HepG2 (cell line): Measurements from ENCODE around the gene RASD1. TPM values are rescaled to one million over a fixed set of nuclear protein-coding genes. Genes with fewer than 3 reads are reported as not detected.

Experiments
- ETV5 ChIP-seq: IDR thresholded peaks from 2 replicates; pipeline ENCODE4 v1.6.1; 2018; ENCODE audit warnings: missing biosample characterization, missing genetic modification reagents, inconsistent platforms, borderline replicate concordance
- JUNB ChIP-seq: sonication (generic); formaldehyde crosslinking; IDR thresholded peaks from 2 replicates; pipeline ENCODE4 v1.8.0; 2022; ENCODE audit warnings: missing genetic modification reagents, mild to moderate bottlenecking, borderline replicate concordance
- KDM2A ChIP-seq: sonication (generic); formaldehyde crosslinking; IDR thresholded peaks from 2 replicates; pipeline ENCODE4 v1.4.0; 2020; ENCODE audit warnings: low read depth, missing genetic modification reagents, borderline replicate concordance
- MAX ChIP-seq: IDR thresholded peaks from 2 replicates; pipeline ENCODE4 v1.6.1; 2012; ENCODE audit warnings: inconsistent platforms
- NFE2L1 ChIP-seq: sonication (generic); formaldehyde crosslinking; IDR thresholded peaks from 2 replicates; pipeline ENCODE4 v1.4.0; 2020; ENCODE audit warnings: missing genetic modification reagents, mild to moderate bottlenecking, borderline replicate concordance
- PITX1 ChIP-seq: sonication (generic); formaldehyde crosslinking; IDR thresholded peaks from 2 replicates; pipeline ENCODE4 v1.5.1; 2020; ENCODE audit warnings: mild to moderate bottlenecking, missing genetic modification reagents
- RXRB ChIP-seq: IDR thresholded peaks from 2 replicates; pipeline ENCODE4 v1.6.1; 2016; ENCODE audit warnings: borderline replicate concordance, missing genetic modification reagents, missing compliant biosample characterization
- SNAPC2 ChIP-seq: sonication (generic); formaldehyde crosslinking; IDR thresholded peaks from 2 replicates; pipeline ENCODE4 v1.8.1; 2022; ENCODE audit warnings: mild to moderate bottlenecking, missing genetic modification reagents
- TCF7 ChIP-seq: sonication (generic); IDR thresholded peaks from 2 replicates; pipeline ENCODE4 v1.6.1; 2016; ENCODE audit warnings: antibody characterized with exemption, low read depth
- ZFP90 ChIP-seq: sonication (generic); formaldehyde crosslinking; IDR thresholded peaks from 2 replicates; pipeline ENCODE4 v1.8.0; 2022; ENCODE audit warnings: missing genetic modification reagents, mild to moderate bottlenecking, inconsistent platforms, borderline replicate concordance
- ZHX2 ChIP-seq, 2 experiments: sonication (generic) in 1 of 2; formaldehyde crosslinking in 1 of 2; IDR thresholded peaks; 2 replicates each; pipeline versions ENCODE4 v1.6.1 to v1.9.0; 2014 to 2022; ENCODE audit warnings: antibody characterized with exemption in 1 of 2, borderline replicate concordance in 1 of 2, inconsistent platforms in 1 of 2, low read depth in 1 of 2, missing genetic modification reagents in 1 of 2
- ZNF343 ChIP-seq: sonication (generic); formaldehyde crosslinking; IDR thresholded peaks from 2 replicates; pipeline ENCODE4 v1.4.0; 2020; ENCODE audit warnings: mild to moderate bottlenecking, missing genetic modification reagents
- ZNF543 ChIP-seq: sonication (generic); formaldehyde crosslinking; IDR thresholded peaks from 2 replicates; pipeline ENCODE4 v1.4.0; 2020; ENCODE audit warnings: mild to moderate bottlenecking, missing genetic modification reagents
- ZNF562 ChIP-seq: sonication (generic); formaldehyde crosslinking; IDR thresholded peaks from 2 replicates; pipeline ENCODE4 v1.8.0; 2022; ENCODE audit warnings: missing genetic modification reagents, borderline replicate concordance
- ZNF567 ChIP-seq: sonication (generic); formaldehyde crosslinking; IDR thresholded peaks from 2 replicates; pipeline ENCODE4 v1.8.1; 2023; ENCODE audit warnings: mild to moderate bottlenecking, missing genetic modification reagents, borderline replicate concordance
- ZNF629 ChIP-seq: sonication (generic); formaldehyde crosslinking; conservative IDR thresholded peaks from 2 replicates; pipeline ENCODE4 v1.5.0; 2020; ENCODE audit warnings: missing genetic modification reagents
- ZNF704 ChIP-seq: sonication (generic); formaldehyde crosslinking; IDR thresholded peaks from 2 replicates; pipeline ENCODE4 v1.8.1; 2023; ENCODE audit warnings: mild to moderate bottlenecking, inconsistent platforms, moderate library complexity, missing genetic modification reagents, borderline replicate concordance
- ZNF788 ChIP-seq: sonication (generic); formaldehyde crosslinking; IDR thresholded peaks from 2 replicates; pipeline ENCODE4 v1.5.0; 2020; ENCODE audit warnings: mild to moderate bottlenecking, missing genetic modification reagents, borderline replicate concordance
- ZSCAN20 ChIP-seq: sonication (generic); formaldehyde crosslinking; IDR thresholded peaks from 2 replicates; pipeline ENCODE4 v1.4.0; 2020; ENCODE audit warnings: missing genetic modification reagents, mild to moderate bottlenecking, borderline replicate concordance
- polyA plus RNA-seq, 8 experiments: library from polyadenylated mRNA; depleted of rRNA in 3 of 8; stranded (reverse) in 7 of 8; unstranded in 1 of 8; fragments of >200 nt; fragmentation: Illumina TruSeq in 4 of 8; extraction: Trizol in 4 of 8; gene quantifications; 2 replicates each; pipeline versions ENCODE4 v1.2.1 to v1.2.3, GENCODE V29; 2011 to 2016; ENCODE audit warnings: low read depth in 4 of 8, missing spikeins in 1 of 8, mixed read lengths in 1 of 8; ENCODE audit not compliant: insufficient read depth in 1 of 8
- total RNA-seq, 5 experiments: library from RNA; depleted of rRNA; stranded (reverse); fragments of >200 nt; fragmentation: Illumina TruSeq; extraction: Trizol; gene quantifications; 2 replicates each; pipeline ENCODE4 v1.2.3, GENCODE V29; 2016; ENCODE audit warnings: low read depth in 1 of 5

Gene RASD1
- total and polyA plus RNA-seq, 2 of the 13 experiments (the other 11 are each of a cell fraction or from before 2014, with no cell fraction given) = 1.6 to 4.2 TPM

GRCh38 chr17:17445925-17446665 lies 50.1 kb downstream of the RASD1 start (continued):
- TF ChIP-seq SNAPC2 (peak; percentile 27; the same call in 1 of the 2 replicates), ZNF567 (CRISPR knock-in tag) (no peak; the same call in 1 of the 2 replicates), TCF7 (peak; percentile 98), RXRB (CRISPR knock-in tag) (peak; percentile 97), ETV5 (CRISPR knock-in tag) (peak; percentile 100), NFE2L1 (no peak), ZNF562 (CRISPR knock-in tag) (no peak), KDM2A (CRISPR knock-in tag) (peak; percentile 52), ZNF543 (CRISPR knock-in tag) (peak; percentile 56; the same call in 1 of the 2 replicates), ZHX2 (IDR thresholded peaks at IDR 0.05; ENCODE audit: low read depth) (peak; percentile 62; the same call in 1 of the 2 replicates), ZHX2 (CRISPR knock-in tag; IDR thresholded peaks at IDR 0.05; ENCODE audit: borderline replicate concordance) (peak; percentile 83; the same call in 1 of the 2 replicates), ZSCAN20 (CRISPR knock-in tag) (0 out of 2 replicates have a peak, but pooled peaks have one; percentile 78), ZFP90 (0 out of 2 replicates have a peak, but pooled peaks have one; percentile 57), ZNF629 (CRISPR knock-in tag) (peak; percentile 46; the same call in 1 of the 2 replicates), ZNF788 (CRISPR knock-in tag) (peak; percentile 57; the same call in 1 of the 2 replicates), JUNB (CRISPR knock-in tag) (peak; percentile 89; the same call in 1 of the 2 replicates), PITX1 (CRISPR knock-in tag) (peak; percentile 95), ZNF704 (CRISPR knock-in tag) (0 out of 2 replicates have a peak, but pooled peaks have one; percentile 49), MAX (peak; percentile 79), ZNF343 (CRISPR knock-in tag) (no peak)
